Epithelial cell of proximal tubule (primary cell): ENCODE data around the gene MED29. TPM values are rescaled to one million over a fixed set of nuclear protein-coding genes. Genes with fewer than 3 reads are reported as not detected.
"Not testable (repeated sequence)": the region's sequence is repeated elsewhere in the genome, so short reads cannot be mapped to it uniquely, and the experiment has no call there.

Experiments used
- DNase-seq: peaks from one replicate; pipeline ENCODE4 v3.0.0-alpha.2; 2011; ENCODE audit warnings: low read depth
- H3K4me3 ChIP-seq: 2 replicates; pipeline ENCODE4 v1.5.1; 2011; ENCODE audit warnings: low read depth, mild to moderate bottlenecking, low read length
- CTCF ChIP-seq: conservative IDR thresholded peaks from 2 replicates; pipeline ENCODE4 v1.5.1; 2012; ENCODE audit warnings: low read depth, mild to moderate bottlenecking, low read length
- total RNA-seq: library from RNA; depleted of rRNA; stranded (reverse); fragments of >200 nt; gene quantifications from 2 replicates; pipeline ENCODE4 v1.2.3, GENCODE V29; 2015

The MED29 gene
- total RNA-seq, 1 donor from 2014 or later = 20.9 TPM

- no peak for TF ChIP-seq CTCF
- no peak overlapping the region for H3K4me3 ChIP-seq
- DNase-seq = no peak
Measured at GRCh38 chr19:39370735-39371134, 20.4 kb upstream of the MED29 start.

- TF ChIP-seq CTCF = no peak
- H3K4me3 ChIP-seq = no peak overlapping the region
- no peak for DNase-seq
Measured at GRCh38 chr19:39372047-39372802, 19.0 kb upstream of the MED29 start.

- no peak overlapping the region for H3K4me3 ChIP-seq
- no peak for DNase-seq
- TF ChIP-seq CTCF = no peak
Measured at GRCh38 chr19:39372941-39373340, 18.2 kb upstream of the MED29 start.

- no peak overlapping the region for H3K4me3 ChIP-seq
- DNase-seq = no peak
- TF ChIP-seq CTCF = no peak
Measured at GRCh38 chr19:39375929-39376328, 15.2 kb upstream of the MED29 start.

- no peak for TF ChIP-seq CTCF
- no peak for DNase-seq
- no peak overlapping the region for H3K4me3 ChIP-seq
Measured at GRCh38 chr19:39377373-39378362, 13.5 kb upstream of the MED29 start.

GRCh38 chr19:39379366-39379765 lies 11.8 kb upstream of the MED29 start:
- DNase-seq, H3K4me3 ChIP-seq: not testable (repeated sequence)

- H3K4me3 ChIP-seq = no peak overlapping the region
- no peak for DNase-seq
- TF ChIP-seq CTCF = no peak
Measured at GRCh38 chr19:39379865-39380396, 11.2 kb upstream of the MED29 start.
